ENCODE measurements around the gene GPC6.

DNA sequence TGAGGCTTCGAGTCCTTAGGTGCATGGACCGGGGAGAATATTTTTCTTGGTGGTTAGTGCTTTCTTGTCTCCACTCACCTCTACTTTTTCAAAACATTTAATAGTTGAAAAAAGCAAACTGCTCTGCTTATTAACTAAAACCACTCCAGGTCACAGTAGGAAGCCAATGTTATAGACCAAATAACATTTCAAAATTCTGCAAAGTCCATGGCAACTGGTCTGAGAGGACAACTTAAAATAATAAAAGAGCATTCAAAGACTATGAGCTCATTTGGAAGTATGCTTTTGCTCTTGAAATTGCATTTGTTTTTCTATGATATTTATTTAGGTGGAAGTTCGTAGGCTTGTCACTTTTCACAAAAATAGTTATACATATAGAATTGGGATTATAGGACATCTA is 769.9 kb downstream of the GPC6 start:
- no peak for TF ChIP-seq POLR2AphosphoS5 (IDR thresholded peaks at IDR 0.05; ENCODE audit: low read depth, low read length)
- TF ChIP-seq, protein P1, sequence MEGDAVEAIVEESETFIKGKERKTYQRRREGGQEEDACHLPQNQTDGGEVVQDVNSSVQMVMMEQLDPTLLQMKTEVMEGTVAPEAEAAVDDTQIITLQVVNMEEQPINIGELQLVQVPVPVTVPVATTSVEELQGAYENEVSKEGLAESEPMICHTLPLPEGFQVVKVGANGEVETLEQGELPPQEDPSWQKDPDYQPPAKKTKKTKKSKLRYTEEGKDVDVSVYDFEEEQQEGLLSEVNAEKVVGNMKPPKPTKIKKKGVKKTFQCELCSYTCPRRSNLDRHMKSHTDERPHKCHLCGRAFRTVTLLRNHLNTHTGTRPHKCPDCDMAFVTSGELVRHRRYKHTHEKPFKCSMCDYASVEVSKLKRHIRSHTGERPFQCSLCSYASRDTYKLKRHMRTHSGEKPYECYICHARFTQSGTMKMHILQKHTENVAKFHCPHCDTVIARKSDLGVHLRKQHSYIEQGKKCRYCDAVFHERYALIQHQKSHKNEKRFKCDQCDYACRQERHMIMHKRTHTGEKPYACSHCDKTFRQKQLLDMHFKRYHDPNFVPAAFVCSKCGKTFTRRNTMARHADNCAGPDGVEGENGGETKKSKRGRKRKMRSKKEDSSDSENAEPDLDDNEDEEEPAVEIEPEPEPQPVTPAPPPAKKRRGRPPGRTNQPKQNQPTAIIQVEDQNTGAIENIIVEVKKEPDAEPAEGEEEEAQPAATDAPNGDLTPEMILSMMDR (IDR thresholded peaks at IDR 0.05 in 2 of 3, conservative IDR thresholded peaks at IDR 0.05 in 1 of 3; ENCODE audit: borderline replicate concordance in 1 of 3, insufficient read depth in 1 of 3, low read depth in 2 of 3, low read length in 2 of 3): no peak
- no peak for TF ChIP-seq ZNF274 (IDR thresholded peaks at IDR 0.05; ENCODE audit: low read depth, low read length)
- TF ChIP-seq YY1 (IDR thresholded peaks at IDR 0.05; ENCODE audit: extremely low read depth, insufficient replicate concordance, low read depth, low read length): no peak
- no peak for TF ChIP-seq POLR2A (IDR thresholded peaks at IDR 0.05; ENCODE audit: borderline replicate concordance, extremely low read depth, insufficient read depth, insufficient read length)
- no peak for TF ChIP-seq ZFX (IDR thresholded peaks at IDR 0.05)
- TF ChIP-seq EGR1 (IDR thresholded peaks at IDR 0.05; ENCODE audit: low read depth): no peak
- no peak for TF ChIP-seq MAX (IDR thresholded peaks at IDR 0.05)
- TF ChIP-seq, protein P2, sequence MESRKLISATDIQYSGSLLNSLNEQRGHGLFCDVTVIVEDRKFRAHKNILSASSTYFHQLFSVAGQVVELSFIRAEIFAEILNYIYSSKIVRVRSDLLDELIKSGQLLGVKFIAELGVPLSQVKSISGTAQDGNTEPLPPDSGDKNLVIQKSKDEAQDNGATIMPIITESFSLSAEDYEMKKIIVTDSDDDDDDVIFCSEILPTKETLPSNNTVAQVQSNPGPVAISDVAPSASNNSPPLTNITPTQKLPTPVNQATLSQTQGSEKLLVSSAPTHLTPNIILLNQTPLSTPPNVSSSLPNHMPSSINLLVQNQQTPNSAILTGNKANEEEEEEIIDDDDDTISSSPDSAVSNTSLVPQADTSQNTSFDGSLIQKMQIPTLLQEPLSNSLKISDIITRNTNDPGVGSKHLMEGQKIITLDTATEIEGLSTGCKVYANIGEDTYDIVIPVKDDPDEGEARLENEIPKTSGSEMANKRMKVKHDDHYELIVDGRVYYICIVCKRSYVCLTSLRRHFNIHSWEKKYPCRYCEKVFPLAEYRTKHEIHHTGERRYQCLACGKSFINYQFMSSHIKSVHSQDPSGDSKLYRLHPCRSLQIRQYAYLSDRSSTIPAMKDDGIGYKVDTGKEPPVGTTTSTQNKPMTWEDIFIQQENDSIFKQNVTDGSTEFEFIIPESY (IDR thresholded peaks at IDR 0.05; ENCODE audit: extremely low read depth, insufficient replicate concordance, low read length): no peak
- no peak for TF ChIP-seq EZH2phosphoT487 (IDR thresholded peaks at IDR 0.05; ENCODE audit: borderline replicate concordance)
- no peak for TF ChIP-seq FOSL1 (IDR thresholded peaks at IDR 0.05; ENCODE audit: low read depth)
- no peak for TF ChIP-seq REST (IDR thresholded peaks at IDR 0.05; ENCODE audit: low read depth)
